ENCODE data around the gene SLC2A6. TPM values are rescaled to one million over a fixed set of nuclear protein-coding genes. Genes with fewer than 3 reads are reported as not detected.

The SLC2A6 gene
- total RNA-seq, 1 experiment from 2014 or later: 20.5 TPM

DNA sequence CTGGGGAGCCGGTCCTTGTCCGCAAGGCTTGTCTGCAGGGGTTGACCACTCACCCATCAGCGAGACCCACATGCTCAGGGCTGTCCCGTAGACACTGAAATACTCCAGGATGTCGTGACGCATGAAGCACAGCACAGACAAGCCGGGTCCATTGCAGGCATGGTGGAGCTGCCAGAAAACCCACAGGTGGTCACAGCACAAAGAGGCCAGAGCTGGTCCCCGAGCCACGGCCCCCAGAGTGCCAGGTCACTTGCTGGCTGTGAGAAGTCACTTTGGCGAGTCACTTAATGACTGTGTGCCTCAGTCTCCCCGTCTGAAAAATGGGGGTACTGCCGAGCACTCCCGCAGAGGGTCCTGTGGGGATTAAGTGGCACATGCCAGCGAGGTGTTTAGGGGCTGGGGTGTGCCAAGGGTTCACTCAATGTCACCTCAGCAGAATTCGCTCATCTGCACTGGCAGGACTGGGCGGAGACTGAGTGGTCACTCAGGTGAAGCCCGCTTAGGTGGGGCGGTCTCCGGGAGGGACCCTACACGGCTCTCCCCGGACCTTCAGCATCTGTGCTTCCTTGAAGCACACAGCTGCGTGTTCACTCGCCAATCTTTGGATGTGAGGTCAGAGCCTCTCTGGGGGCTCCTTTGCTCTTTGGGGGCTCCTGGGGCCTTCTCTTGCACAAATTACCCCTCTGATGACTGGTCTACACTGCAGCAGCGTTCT lies 41.4 kb upstream of the SLC2A6 start:
- no peak overlapping the region for H3K4me2 ChIP-seq (ENCODE audit: low read length)
- no peaks in the 10 kb centered on the region for H3K9me3 ChIP-seq (ENCODE audit: low read length)
- H3K27ac ChIP-seq (ENCODE audit: low read length): no peak overlapping the region
- no peaks in the 10 kb centered on the region for H3K36me3 ChIP-seq (ENCODE audit: low read depth, low read length)
- no peak for DNase-seq
- H2AFZ ChIP-seq (ENCODE audit: low read length): no peak overlapping the region
- no peak for TF ChIP-seq EZH2phosphoT487 (IDR thresholded peaks at IDR 0.05; ENCODE audit: borderline replicate concordance, low read length)
- no peak for TF ChIP-seq EZH2 (IDR thresholded peaks at IDR 0.05; ENCODE audit: low read length, unreplicated experiment)
- TF ChIP-seq, protein P1, sequence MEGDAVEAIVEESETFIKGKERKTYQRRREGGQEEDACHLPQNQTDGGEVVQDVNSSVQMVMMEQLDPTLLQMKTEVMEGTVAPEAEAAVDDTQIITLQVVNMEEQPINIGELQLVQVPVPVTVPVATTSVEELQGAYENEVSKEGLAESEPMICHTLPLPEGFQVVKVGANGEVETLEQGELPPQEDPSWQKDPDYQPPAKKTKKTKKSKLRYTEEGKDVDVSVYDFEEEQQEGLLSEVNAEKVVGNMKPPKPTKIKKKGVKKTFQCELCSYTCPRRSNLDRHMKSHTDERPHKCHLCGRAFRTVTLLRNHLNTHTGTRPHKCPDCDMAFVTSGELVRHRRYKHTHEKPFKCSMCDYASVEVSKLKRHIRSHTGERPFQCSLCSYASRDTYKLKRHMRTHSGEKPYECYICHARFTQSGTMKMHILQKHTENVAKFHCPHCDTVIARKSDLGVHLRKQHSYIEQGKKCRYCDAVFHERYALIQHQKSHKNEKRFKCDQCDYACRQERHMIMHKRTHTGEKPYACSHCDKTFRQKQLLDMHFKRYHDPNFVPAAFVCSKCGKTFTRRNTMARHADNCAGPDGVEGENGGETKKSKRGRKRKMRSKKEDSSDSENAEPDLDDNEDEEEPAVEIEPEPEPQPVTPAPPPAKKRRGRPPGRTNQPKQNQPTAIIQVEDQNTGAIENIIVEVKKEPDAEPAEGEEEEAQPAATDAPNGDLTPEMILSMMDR (conservative IDR thresholded peaks at IDR 0.05; ENCODE audit: low read depth, low read length): no peak
- intact Hi-C loops (cut with micrococcal nuclease): no loop called here
- no peaks in the 10 kb centered on the region for H3K27me3 ChIP-seq (ENCODE audit: low read length)
- H3K4me1 ChIP-seq (ENCODE audit: insufficient read depth, low read length): no peaks in the 10 kb centered on the region
- H3K9ac ChIP-seq (ENCODE audit: low read length): no peak overlapping the region
- H3K79me2 ChIP-seq (ENCODE audit: low read length): no peaks in the 10 kb centered on the region
- POLR2A ChIA-PET (ENCODE audit: unreplicated experiment): no interaction called here
- no peak overlapping the region for H3K4me3 ChIP-seq (ENCODE audit: low read length)
- H3F3A ChIP-seq (ENCODE audit: low read length, unreplicated experiment): no peaks in the 10 kb centered on the region
- ATAC-seq: no peak
- CTCF ChIA-PET: no interaction called here
- BruUV-seq (replicated peaks): no TSS peak
- no peaks in the 10 kb centered on the region for H3K9me2 ChIP-seq (replicated peaks; ENCODE audit: low read length)
- no peaks in the 10 kb centered on the region for H4K20me1 ChIP-seq (ENCODE audit: low read length)

DNA sequence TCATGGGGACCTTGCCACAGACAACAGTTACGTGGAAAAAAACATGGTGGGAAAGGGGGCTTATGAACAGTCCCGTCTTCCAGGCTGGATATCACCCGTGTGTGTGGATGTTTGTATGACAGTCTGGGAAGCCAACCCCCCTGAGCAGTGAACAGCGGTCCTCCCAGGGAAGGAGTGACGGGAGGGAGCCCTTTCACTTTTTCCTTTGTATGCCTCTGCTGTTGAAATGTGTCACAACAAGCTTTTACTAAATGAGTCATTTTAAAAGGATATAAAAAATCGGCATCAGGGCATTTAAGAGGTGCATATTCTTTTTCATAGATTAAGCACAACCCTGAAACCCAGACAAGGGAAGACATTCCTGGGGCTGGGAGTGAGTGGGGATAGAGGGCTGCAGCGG lies 40.8 kb upstream of the SLC2A6 start:
- no peak overlapping the region for H2AFZ ChIP-seq (ENCODE audit: low read length)
- no TSS peak for BruUV-seq (replicated peaks)
- no peaks in the 10 kb centered on the region for H3K9me2 ChIP-seq (replicated peaks; ENCODE audit: low read length)
- ATAC-seq: no peak
- H3F3A ChIP-seq (ENCODE audit: low read length, unreplicated experiment): no peaks in the 10 kb centered on the region
- H3K79me2 ChIP-seq (ENCODE audit: low read length): no peaks in the 10 kb centered on the region
- H3K27ac ChIP-seq (ENCODE audit: low read length): no peak overlapping the region
- H3K27me3 ChIP-seq (ENCODE audit: low read length): no peaks in the 10 kb centered on the region
- no peaks in the 10 kb centered on the region for H3K36me3 ChIP-seq (ENCODE audit: low read depth, low read length)
- intact Hi-C loops (cut with micrococcal nuclease): no loop called here
- no peak for TF ChIP-seq EZH2phosphoT487 (IDR thresholded peaks at IDR 0.05; ENCODE audit: borderline replicate concordance, low read length)
- no peak for TF ChIP-seq EZH2 (IDR thresholded peaks at IDR 0.05; ENCODE audit: low read length, unreplicated experiment)
- TF ChIP-seq, protein P1 (conservative IDR thresholded peaks at IDR 0.05; ENCODE audit: low read depth, low read length): no peak
- no peaks in the 10 kb centered on the region for H3K4me1 ChIP-seq (ENCODE audit: insufficient read depth, low read length)
- H3K9ac ChIP-seq (ENCODE audit: low read length): no peak overlapping the region
- no peak overlapping the region for H3K4me3 ChIP-seq (ENCODE audit: low read length)
- CTCF ChIA-PET: no interaction called here
- POLR2A ChIA-PET (ENCODE audit: unreplicated experiment): no interaction called here
- DNase-seq: peak; percentile 5
- no peaks in the 10 kb centered on the region for H4K20me1 ChIP-seq (ENCODE audit: low read length)
- no peak overlapping the region for H3K4me2 ChIP-seq (ENCODE audit: low read length)
- no peaks in the 10 kb centered on the region for H3K9me3 ChIP-seq (ENCODE audit: low read length)

DNA sequence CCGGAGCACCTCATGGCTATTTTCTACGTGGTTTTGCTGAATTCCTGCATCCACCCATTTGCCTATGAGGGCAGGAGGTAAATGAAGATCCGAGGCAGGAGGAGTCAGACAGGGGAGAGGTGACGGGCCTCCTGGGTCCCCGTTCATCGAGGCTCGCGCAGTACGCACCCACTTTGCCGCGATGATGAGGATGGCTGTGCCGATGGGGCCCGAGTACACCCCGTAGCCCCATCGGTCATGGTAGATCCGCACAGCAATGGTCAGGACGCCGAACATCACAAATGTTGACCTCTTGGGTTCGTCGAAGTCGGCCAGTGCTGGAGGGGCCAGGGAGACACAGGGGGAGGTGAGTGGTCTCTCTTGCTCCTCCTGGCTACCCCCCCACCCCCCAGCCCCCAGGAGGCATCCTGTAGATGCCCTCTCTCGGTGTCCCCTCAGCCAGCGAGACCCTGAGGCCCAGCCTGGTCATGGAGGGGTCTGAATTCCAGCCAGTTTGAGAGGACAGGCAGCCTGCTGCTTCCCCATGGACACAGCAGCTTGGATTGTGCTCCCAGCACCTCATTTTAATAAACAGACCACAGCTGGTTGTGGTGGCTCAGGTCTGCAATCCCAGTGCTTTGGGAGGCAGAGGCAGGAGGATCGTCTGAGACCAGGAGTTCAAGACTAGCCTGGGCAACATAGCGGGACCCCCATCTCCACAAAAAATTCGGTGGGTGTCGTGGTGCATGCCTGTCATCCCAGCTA lies 40.0 kb upstream of the SLC2A6 start:
- CTCF ChIA-PET: no interaction called here
- H4K20me1 ChIP-seq (ENCODE audit: low read length): no peaks in the 10 kb centered on the region
- DNase-seq (no peak), ATAC-seq (no peak)
- TF ChIP-seq EZH2 (IDR thresholded peaks at IDR 0.05; ENCODE audit: low read length, unreplicated experiment) (no peak), EZH2phosphoT487 (IDR thresholded peaks at IDR 0.05; ENCODE audit: borderline replicate concordance, low read length) (no peak)
- TF ChIP-seq, protein P1 (conservative IDR thresholded peaks at IDR 0.05; ENCODE audit: low read depth, low read length): no peak
- no peaks in the 10 kb centered on the region for H3K9me2 ChIP-seq (replicated peaks; ENCODE audit: low read length)
- H3K27ac ChIP-seq (ENCODE audit: low read length): no peak overlapping the region
- H3K9me3 ChIP-seq (ENCODE audit: low read length): no peaks in the 10 kb centered on the region
- intact Hi-C loops (cut with micrococcal nuclease): no loop called here
- no peak overlapping the region for H3K4me2 ChIP-seq (ENCODE audit: low read length)
- H2AFZ ChIP-seq (ENCODE audit: low read length): no peak overlapping the region
- no peaks in the 10 kb centered on the region for H3K36me3 ChIP-seq (ENCODE audit: low read depth, low read length)
- no peak overlapping the region for H3K4me3 ChIP-seq (ENCODE audit: low read length)
- BruUV-seq (replicated peaks): no TSS peak
- H3K4me1 ChIP-seq (ENCODE audit: insufficient read depth, low read length): no peaks in the 10 kb centered on the region
- POLR2A ChIA-PET (ENCODE audit: unreplicated experiment): no interaction called here
- H3K27me3 ChIP-seq (ENCODE audit: low read length): no peaks in the 10 kb centered on the region
- no peak overlapping the region for H3K9ac ChIP-seq (ENCODE audit: low read length)
- H3F3A ChIP-seq (ENCODE audit: low read length, unreplicated experiment): no peaks in the 10 kb centered on the region
- H3K79me2 ChIP-seq (ENCODE audit: low read length): no peaks in the 10 kb centered on the region

All from PC-3 (cell line).